HepG2 (cell line): ENCODE results near the gene EFCAB14. TPM values are rescaled to one million over a fixed set of nuclear protein-coding genes. Genes with fewer than 3 reads are reported as not detected.

Source experiments
- ATF7 ChIP-seq, 2 experiments: fragments of 450-650 bp in 1 of 2; sonication (generic) in 1 of 2; formaldehyde crosslinking in 1 of 2; IDR thresholded peaks; 2 replicates each; pipeline versions ENCODE4 v1.4.0 to v1.6.1; 2016 to 2020; ENCODE audit warnings: antibody characterized with exemption in 1 of 2, mild to moderate bottlenecking in 1 of 2, missing genetic modification reagents in 1 of 2
- DNMT1 ChIP-seq: sonication (generic); formaldehyde crosslinking; IDR thresholded peaks from 2 replicates; pipeline ENCODE4 v1.5.1; 2020; ENCODE audit warnings: mild to moderate bottlenecking, missing genetic modification reagents
- GABPB1 ChIP-seq: IDR thresholded peaks from 2 replicates; pipeline ENCODE4 v1.6.1; 2016; ENCODE audit warnings: mild to moderate bottlenecking, missing genetic modification reagents, moderate library complexity, missing compliant biosample characterization
- HIVEP1 ChIP-seq: sonication (generic); formaldehyde crosslinking; IDR thresholded peaks from 2 replicates; pipeline ENCODE4 v1.4.0; 2020; ENCODE audit warnings: mild to moderate bottlenecking, missing genetic modification reagents
- NFYB ChIP-seq: sonication (generic); formaldehyde crosslinking; IDR thresholded peaks from 2 replicates; pipeline ENCODE4 v1.4.0; 2020; ENCODE audit warnings: missing genetic modification reagents
- POLR2G ChIP-seq: fragments of 200-400 bp; formaldehyde crosslinking; IDR thresholded peaks from 2 replicates; pipeline ENCODE4 v1.6.1; 2018; ENCODE audit warnings: mild to moderate bottlenecking, low read depth, low read length, moderate library complexity
- RARA ChIP-seq: IDR thresholded peaks from 2 replicates; pipeline ENCODE4 v1.6.1; 2016; ENCODE audit warnings: missing genetic modification reagents, missing compliant biosample characterization
- SCMH1 ChIP-seq: sonication (generic); formaldehyde crosslinking; IDR thresholded peaks from 2 replicates; pipeline ENCODE4 v1.9.0; 2021; ENCODE audit warnings: missing genetic modification reagents, mild to moderate bottlenecking, borderline replicate concordance
- SNAPC2 ChIP-seq: sonication (generic); formaldehyde crosslinking; IDR thresholded peaks from 2 replicates; pipeline ENCODE4 v1.8.1; 2022; ENCODE audit warnings: mild to moderate bottlenecking, missing genetic modification reagents
- TCF7L2 ChIP-seq: IDR thresholded peaks from 2 replicates; pipeline ENCODE4 v1.6.1; 2011; ENCODE audit warnings: mild to moderate bottlenecking, low read depth, low read length, moderate library complexity
- TEAD2 ChIP-seq: sonication (generic); formaldehyde crosslinking; IDR thresholded peaks from 2 replicates; pipeline ENCODE4 v1.9.0; 2021; ENCODE audit warnings: missing genetic modification reagents
- ZNF230 ChIP-seq: sonication (generic); formaldehyde crosslinking; IDR thresholded peaks from 2 replicates; pipeline ENCODE4 v1.4.0; 2020; ENCODE audit warnings: mild to moderate bottlenecking, missing genetic modification reagents
- ZNF343 ChIP-seq: sonication (generic); formaldehyde crosslinking; IDR thresholded peaks from 2 replicates; pipeline ENCODE4 v1.4.0; 2020; ENCODE audit warnings: mild to moderate bottlenecking, missing genetic modification reagents
- ZNF383 ChIP-seq: sonication (generic); formaldehyde crosslinking; IDR thresholded peaks from 2 replicates; pipeline ENCODE4 v1.4.0; 2020; ENCODE audit warnings: missing genetic modification reagents, mild to moderate bottlenecking, borderline replicate concordance
- ZNF678 ChIP-seq: sonication (generic); formaldehyde crosslinking; IDR thresholded peaks from 2 replicates; pipeline ENCODE4 v1.4.0; 2020; ENCODE audit warnings: mild to moderate bottlenecking, missing genetic modification reagents
- ZNF749 ChIP-seq: sonication (generic); formaldehyde crosslinking; IDR thresholded peaks from 2 replicates; pipeline ENCODE4 v1.8.0; 2022; ENCODE audit warnings: mild to moderate bottlenecking, missing genetic modification reagents, moderate library complexity, borderline replicate concordance
- ZNF792 ChIP-seq: IDR thresholded peaks from 2 replicates; pipeline ENCODE4 v1.6.1; 2016
- polyA plus RNA-seq, 8 experiments: library from polyadenylated mRNA; depleted of rRNA in 3 of 8; stranded (reverse) in 7 of 8; unstranded in 1 of 8; fragments of >200 nt; fragmentation: Illumina TruSeq in 4 of 8; extraction: Trizol in 4 of 8; gene quantifications; 2 replicates each; pipeline versions ENCODE4 v1.2.1 to v1.2.3, GENCODE V29; 2011 to 2016; ENCODE audit warnings: low read depth in 4 of 8, missing spikeins in 1 of 8, mixed read lengths in 1 of 8; ENCODE audit not compliant: insufficient read depth in 1 of 8
- total RNA-seq, 5 experiments: library from RNA; depleted of rRNA; stranded (reverse); fragments of >200 nt; fragmentation: Illumina TruSeq; extraction: Trizol; gene quantifications; 2 replicates each; pipeline ENCODE4 v1.2.3, GENCODE V29; 2016; ENCODE audit warnings: low read depth in 1 of 5
- TF ChIP-seq, protein P1 (sequence below): IDR thresholded peaks from 2 replicates; pipeline ENCODE4 v1.4.0; 2020; ENCODE audit warnings: mild to moderate bottlenecking, missing genetic modification reagents
- TF ChIP-seq, protein P2 (sequence below): sonication (generic); formaldehyde crosslinking; IDR thresholded peaks from 2 replicates; pipeline ENCODE4 v1.5.0; 2020; ENCODE audit warnings: missing genetic modification reagents
- TF ChIP-seq, protein P3 (sequence below): sonication (generic); formaldehyde crosslinking; IDR thresholded peaks from 2 replicates; pipeline ENCODE4 v1.4.0; 2020; ENCODE audit warnings: missing genetic modification reagents, borderline replicate concordance

Gene EFCAB14
- total and polyA plus RNA-seq, 2 of the 13 experiments (the other 11 are each of a cell fraction or from before 2014, with no cell fraction given): 13.4 to 17.9 TPM

DNA sequence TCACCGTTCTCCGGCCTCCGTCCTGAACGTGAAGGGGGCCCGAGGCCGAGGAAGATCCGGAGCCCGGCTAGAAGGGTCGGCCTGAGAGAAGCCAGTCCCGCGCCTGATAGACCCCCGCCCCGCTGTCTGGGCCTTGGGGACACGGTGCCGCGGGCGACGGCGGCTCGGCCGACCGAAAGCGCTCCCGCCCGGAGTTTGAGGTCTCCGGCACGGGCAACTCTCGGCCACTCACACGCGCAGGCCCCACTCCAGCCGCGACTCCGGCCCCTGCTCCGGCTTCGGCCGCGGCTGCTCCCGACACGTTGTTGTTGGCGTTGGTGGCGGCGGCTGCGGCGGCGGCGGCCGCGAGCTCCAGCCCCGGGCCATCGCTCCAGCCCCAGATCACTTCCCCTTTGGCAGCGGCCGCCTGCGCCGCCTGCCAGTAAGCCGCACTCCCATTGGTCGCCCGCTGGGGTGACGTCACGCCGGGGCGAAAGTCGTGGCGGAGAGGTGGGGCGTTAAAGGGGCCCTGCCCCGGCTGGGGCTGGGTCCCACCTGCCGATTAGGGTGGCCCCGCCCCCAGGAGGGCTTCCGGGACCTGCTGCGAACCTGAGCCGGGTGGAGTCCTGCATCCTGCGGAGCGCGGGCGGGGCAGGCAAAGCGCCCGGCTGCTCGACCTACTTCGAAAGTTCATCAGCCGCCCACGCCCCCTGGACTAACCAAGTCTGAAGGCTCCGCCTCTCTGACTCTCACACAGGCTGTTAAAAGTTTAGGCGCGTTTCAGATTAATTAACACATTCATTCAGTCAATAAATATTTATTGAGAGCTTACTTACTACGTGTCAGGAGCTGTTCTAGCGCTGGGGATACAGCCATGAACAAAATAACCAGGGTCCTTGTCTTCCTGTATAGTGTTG is at the start of gene EFCAB14 (continued):
- TF ChIP-seq, protein P1, sequence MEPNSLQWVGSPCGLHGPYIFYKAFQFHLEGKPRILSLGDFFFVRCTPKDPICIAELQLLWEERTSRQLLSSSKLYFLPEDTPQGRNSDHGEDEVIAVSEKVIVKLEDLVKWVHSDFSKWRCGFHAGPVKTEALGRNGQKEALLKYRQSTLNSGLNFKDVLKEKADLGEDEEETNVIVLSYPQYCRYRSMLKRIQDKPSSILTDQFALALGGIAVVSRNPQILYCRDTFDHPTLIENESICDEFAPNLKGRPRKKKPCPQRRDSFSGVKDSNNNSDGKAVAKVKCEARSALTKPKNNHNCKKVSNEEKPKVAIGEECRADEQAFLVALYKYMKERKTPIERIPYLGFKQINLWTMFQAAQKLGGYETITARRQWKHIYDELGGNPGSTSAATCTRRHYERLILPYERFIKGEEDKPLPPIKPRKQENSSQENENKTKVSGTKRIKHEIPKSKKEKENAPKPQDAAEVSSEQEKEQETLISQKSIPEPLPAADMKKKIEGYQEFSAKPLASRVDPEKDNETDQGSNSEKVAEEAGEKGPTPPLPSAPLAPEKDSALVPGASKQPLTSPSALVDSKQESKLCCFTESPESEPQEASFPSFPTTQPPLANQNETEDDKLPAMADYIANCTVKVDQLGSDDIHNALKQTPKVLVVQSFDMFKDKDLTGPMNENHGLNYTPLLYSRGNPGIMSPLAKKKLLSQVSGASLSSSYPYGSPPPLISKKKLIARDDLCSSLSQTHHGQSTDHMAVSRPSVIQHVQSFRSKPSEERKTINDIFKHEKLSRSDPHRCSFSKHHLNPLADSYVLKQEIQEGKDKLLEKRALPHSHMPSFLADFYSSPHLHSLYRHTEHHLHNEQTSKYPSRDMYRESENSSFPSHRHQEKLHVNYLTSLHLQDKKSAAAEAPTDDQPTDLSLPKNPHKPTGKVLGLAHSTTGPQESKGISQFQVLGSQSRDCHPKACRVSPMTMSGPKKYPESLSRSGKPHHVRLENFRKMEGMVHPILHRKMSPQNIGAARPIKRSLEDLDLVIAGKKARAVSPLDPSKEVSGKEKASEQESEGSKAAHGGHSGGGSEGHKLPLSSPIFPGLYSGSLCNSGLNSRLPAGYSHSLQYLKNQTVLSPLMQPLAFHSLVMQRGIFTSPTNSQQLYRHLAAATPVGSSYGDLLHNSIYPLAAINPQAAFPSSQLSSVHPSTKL (CRISPR knock-in tag): peak; percentile 49
- TF ChIP-seq POLR2G (peak; percentile 83), HIVEP1 (CRISPR knock-in tag) (no peak), ZNF678 (CRISPR knock-in tag) (no peak), SNAPC2 (no peak), DNMT1 (0 out of 2 replicates have a peak, but pooled peaks have one; percentile 82), NFYB (CRISPR knock-in tag) (peak; percentile 94), ZNF792 (CRISPR knock-in tag) (no peak; the same call in 1 of the 2 replicates), ZNF230 (CRISPR knock-in tag) (no peak), ZNF383 (CRISPR knock-in tag) (no peak), TCF7L2 (no peak), TEAD2 (no peak), ZNF343 (CRISPR knock-in tag) (peak; percentile 20; the same call in 1 of the 2 replicates), GABPB1 (peak; percentile 92), ATF7 (IDR thresholded peaks at IDR 0.05) (peak; percentile 94), ATF7 (CRISPR knock-in tag; IDR thresholded peaks at IDR 0.05) (peak; percentile 47; the same call in 1 of the 2 replicates), RARA (CRISPR knock-in tag) (peak; percentile 32; the same call in 1 of the 2 replicates), ZNF749 (CRISPR knock-in tag) (no peak), SCMH1 (CRISPR knock-in tag) (no peak)
- TF ChIP-seq, protein P2, sequence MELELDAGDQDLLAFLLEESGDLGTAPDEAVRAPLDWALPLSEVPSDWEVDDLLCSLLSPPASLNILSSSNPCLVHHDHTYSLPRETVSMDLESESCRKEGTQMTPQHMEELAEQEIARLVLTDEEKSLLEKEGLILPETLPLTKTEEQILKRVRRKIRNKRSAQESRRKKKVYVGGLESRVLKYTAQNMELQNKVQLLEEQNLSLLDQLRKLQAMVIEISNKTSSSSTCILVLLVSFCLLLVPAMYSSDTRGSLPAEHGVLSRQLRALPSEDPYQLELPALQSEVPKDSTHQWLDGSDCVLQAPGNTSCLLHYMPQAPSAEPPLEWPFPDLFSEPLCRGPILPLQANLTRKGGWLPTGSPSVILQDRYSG (CRISPR knock-in tag): no peak
- TF ChIP-seq, protein P3, sequence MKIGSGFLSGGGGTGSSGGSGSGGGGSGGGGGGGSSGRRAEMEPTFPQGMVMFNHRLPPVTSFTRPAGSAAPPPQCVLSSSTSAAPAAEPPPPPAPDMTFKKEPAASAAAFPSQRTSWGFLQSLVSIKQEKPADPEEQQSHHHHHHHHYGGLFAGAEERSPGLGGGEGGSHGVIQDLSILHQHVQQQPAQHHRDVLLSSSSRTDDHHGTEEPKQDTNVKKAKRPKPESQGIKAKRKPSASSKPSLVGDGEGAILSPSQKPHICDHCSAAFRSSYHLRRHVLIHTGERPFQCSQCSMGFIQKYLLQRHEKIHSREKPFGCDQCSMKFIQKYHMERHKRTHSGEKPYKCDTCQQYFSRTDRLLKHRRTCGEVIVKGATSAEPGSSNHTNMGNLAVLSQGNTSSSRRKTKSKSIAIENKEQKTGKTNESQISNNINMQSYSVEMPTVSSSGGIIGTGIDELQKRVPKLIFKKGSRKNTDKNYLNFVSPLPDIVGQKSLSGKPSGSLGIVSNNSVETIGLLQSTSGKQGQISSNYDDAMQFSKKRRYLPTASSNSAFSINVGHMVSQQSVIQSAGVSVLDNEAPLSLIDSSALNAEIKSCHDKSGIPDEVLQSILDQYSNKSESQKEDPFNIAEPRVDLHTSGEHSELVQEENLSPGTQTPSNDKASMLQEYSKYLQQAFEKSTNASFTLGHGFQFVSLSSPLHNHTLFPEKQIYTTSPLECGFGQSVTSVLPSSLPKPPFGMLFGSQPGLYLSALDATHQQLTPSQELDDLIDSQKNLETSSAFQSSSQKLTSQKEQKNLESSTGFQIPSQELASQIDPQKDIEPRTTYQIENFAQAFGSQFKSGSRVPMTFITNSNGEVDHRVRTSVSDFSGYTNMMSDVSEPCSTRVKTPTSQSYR (CRISPR knock-in tag): peak; percentile 3; the same call in 1 of the 2 replicates
